ENCODE results near the gene TMUB2. TPM values are rescaled to one million over a fixed set of nuclear protein-coding genes. Genes with fewer than 3 reads are reported as not detected.

Gene TMUB2
- total and polyA plus RNA-seq, 2 of the 13 experiments (the other 11 are each of a cell fraction or from before 2014, with no cell fraction given) = 26.9 to 50.8 TPM

DNA sequence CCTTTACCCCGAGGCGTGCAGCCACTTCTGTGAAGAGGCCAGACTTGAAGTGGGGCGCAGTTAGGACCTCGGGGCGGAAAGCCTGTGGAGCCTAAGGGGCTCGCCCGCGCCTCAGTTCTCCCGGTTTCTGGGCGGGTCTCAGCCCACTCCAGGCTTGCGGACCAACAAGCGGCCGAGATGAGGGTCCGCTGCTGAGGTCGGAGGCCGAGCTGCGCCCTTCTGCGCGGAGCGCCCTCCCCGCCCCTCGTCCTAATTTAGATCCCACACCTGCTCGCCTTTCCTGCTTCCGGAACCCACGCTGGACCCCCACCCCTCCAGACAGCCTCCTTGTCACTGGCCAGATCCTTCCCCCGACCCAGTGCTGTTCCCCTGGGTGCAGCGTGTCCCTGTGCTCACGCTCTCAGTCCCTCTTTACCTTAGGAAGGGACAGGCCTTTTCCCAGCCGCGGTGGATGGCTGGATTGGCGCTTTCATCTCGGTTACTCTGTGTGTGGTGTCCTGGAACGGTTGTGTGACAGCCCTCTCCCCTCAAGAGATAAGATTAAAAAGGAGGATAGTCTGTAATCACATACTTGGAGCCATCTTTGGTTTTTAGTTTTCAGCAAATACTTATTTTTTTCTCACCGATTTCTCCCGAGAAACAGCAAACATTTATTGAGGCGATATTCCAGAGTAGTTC, 13.8 kb downstream of the TMUB2 start (continued):
- no peak for TF ChIP-seq ZHX2 (IDR thresholded peaks at IDR 0.05; ENCODE audit: low read depth)
- no peak for TF ChIP-seq ZHX2 (CRISPR knock-in tag; IDR thresholded peaks at IDR 0.05; ENCODE audit: borderline replicate concordance)
- TF ChIP-seq NFRKB (IDR thresholded peaks at IDR 0.05) = no peak
- TF ChIP-seq GPN1 (CRISPR knock-in tag; IDR thresholded peaks at IDR 0.05; ENCODE audit: borderline replicate concordance) = no peak
- TF ChIP-seq TCF12 (IDR thresholded peaks at IDR 0.05) = no peak
- no peak for TF ChIP-seq TCF12 (CRISPR knock-in tag; IDR thresholded peaks at IDR 0.05)
- no peak for TF ChIP-seq FOXP1 (IDR thresholded peaks at IDR 0.05)
- TF ChIP-seq FOXP1 (CRISPR knock-in tag; IDR thresholded peaks at IDR 0.05) = no peak
- TF ChIP-seq, protein P1, sequence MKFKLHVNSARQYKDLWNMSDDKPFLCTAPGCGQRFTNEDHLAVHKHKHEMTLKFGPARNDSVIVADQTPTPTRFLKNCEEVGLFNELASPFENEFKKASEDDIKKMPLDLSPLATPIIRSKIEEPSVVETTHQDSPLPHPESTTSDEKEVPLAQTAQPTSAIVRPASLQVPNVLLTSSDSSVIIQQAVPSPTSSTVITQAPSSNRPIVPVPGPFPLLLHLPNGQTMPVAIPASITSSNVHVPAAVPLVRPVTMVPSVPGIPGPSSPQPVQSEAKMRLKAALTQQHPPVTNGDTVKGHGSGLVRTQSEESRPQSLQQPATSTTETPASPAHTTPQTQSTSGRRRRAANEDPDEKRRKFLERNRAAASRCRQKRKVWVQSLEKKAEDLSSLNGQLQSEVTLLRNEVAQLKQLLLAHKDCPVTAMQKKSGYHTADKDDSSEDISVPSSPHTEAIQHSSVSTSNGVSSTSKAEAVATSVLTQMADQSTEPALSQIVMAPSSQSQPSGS (CRISPR knock-in tag; IDR thresholded peaks at IDR 0.05) = 0 out of 2 replicates have a peak, but pooled peaks have one; percentile 23
- peak; percentile 30; the same call in 1 of the 2 replicates for TF ChIP-seq ISL2 (CRISPR knock-in tag; IDR thresholded peaks at IDR 0.05)
- TF ChIP-seq, protein P2, sequence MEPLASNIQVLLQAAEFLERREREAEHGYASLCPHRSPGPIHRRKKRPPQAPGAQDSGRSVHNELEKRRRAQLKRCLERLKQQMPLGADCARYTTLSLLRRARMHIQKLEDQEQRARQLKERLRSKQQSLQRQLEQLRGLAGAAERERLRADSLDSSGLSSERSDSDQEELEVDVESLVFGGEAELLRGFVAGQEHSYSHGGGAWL (CRISPR knock-in tag; IDR thresholded peaks at IDR 0.05) = peak; percentile 82
- TF ChIP-seq ZNF557 (CRISPR knock-in tag; IDR thresholded peaks at IDR 0.05) = 0 out of 2 replicates have a peak, but pooled peaks have one; percentile 58
- no peak for TF ChIP-seq ZNF737 (CRISPR knock-in tag; IDR thresholded peaks at IDR 0.05; ENCODE audit: borderline replicate concordance)
- no peak for TF ChIP-seq ZNF382 (CRISPR knock-in tag; IDR thresholded peaks at IDR 0.05; ENCODE audit: borderline replicate concordance)
- TF ChIP-seq MEF2D (CRISPR knock-in tag; IDR thresholded peaks at IDR 0.05) = peak; percentile 71
- TF ChIP-seq ZNF678 (CRISPR knock-in tag; IDR thresholded peaks at IDR 0.05) = 0 out of 2 replicates have a peak, but pooled peaks have one; percentile 87
- no peak for TF ChIP-seq ZSCAN12 (CRISPR knock-in tag; IDR thresholded peaks at IDR 0.05)
- peak; percentile 48; the same call in 1 of the 2 replicates for TF ChIP-seq KLF15 (CRISPR knock-in tag; IDR thresholded peaks at IDR 0.05; ENCODE audit: borderline replicate concordance)
- no peak for TF ChIP-seq JARID2 (CRISPR knock-in tag; IDR thresholded peaks at IDR 0.05; ENCODE audit: insufficient replicate concordance)
- TF ChIP-seq ZNF567 (CRISPR knock-in tag; IDR thresholded peaks at IDR 0.05; ENCODE audit: borderline replicate concordance) = 0 out of 2 replicates have a peak, but pooled peaks have one; percentile 20
- TF ChIP-seq ZGPAT (CRISPR knock-in tag; IDR thresholded peaks at IDR 0.05) = peak; percentile 73
- TF ChIP-seq ZNF329 (CRISPR knock-in tag; IDR thresholded peaks at IDR 0.05; ENCODE audit: low read depth) = peak; percentile 73; the same call in 1 of the 2 replicates
- TF ChIP-seq ZNF556 (CRISPR knock-in tag; IDR thresholded peaks at IDR 0.05; ENCODE audit: borderline replicate concordance) = peak; percentile 76

All from HepG2 (cell line).